ENCODE measurements around the gene CWH43.

CWH43 gene

GRCh38 chr4:48958582-48958981 lies 27.5 kb upstream of the CWH43 start:
- no peak for DNase-seq (ENCODE audit: low read depth)
- TF ChIP-seq CTCF (conservative IDR thresholded peaks at IDR 0.05; ENCODE audit: control insufficient read depth, insufficient read depth, low read depth, low read length): no peak
- H3K4me3 ChIP-seq (ENCODE audit: control insufficient read depth, low read depth, low read length): no peak overlapping the region

GRCh38 chr4:48960988-48961635 lies 25.0 kb upstream of the CWH43 start:
- no peak for TF ChIP-seq CTCF (conservative IDR thresholded peaks at IDR 0.05; ENCODE audit: control insufficient read depth, insufficient read depth, low read depth, low read length)
- no peak for DNase-seq (ENCODE audit: low read depth)
- H3K4me3 ChIP-seq (ENCODE audit: control insufficient read depth, low read depth, low read length): no peak overlapping the region

- no peak for TF ChIP-seq CTCF (conservative IDR thresholded peaks at IDR 0.05; ENCODE audit: control insufficient read depth, insufficient read depth, low read depth, low read length)
- DNase-seq (ENCODE audit: low read depth): no peak
- no peak overlapping the region for H3K4me3 ChIP-seq (ENCODE audit: control insufficient read depth, low read depth, low read length)
Observed at GRCh38 chr4:48962636-48963035, 23.4 kb upstream of the CWH43 start.

GRCh38 chr4:48963042-48963679 lies 22.9 kb upstream of the CWH43 start:
- no peak overlapping the region for H3K4me3 ChIP-seq (ENCODE audit: control insufficient read depth, low read depth, low read length)
- peak; percentile 100 for TF ChIP-seq CTCF (conservative IDR thresholded peaks at IDR 0.05; ENCODE audit: control insufficient read depth, insufficient read depth, low read depth, low read length)
- peak; percentile 90 for DNase-seq (ENCODE audit: low read depth)

GRCh38 chr4:48967101-48967500 lies 19.0 kb upstream of the CWH43 start:
- H3K4me3 ChIP-seq (ENCODE audit: control insufficient read depth, low read depth, low read length): no peak overlapping the region
- DNase-seq (ENCODE audit: low read depth): no peak
- no peak for TF ChIP-seq CTCF (conservative IDR thresholded peaks at IDR 0.05; ENCODE audit: control insufficient read depth, insufficient read depth, low read depth, low read length)

GRCh38 chr4:48967631-48968030 lies 18.4 kb upstream of the CWH43 start:
- no peak for TF ChIP-seq CTCF (conservative IDR thresholded peaks at IDR 0.05; ENCODE audit: control insufficient read depth, insufficient read depth, low read depth, low read length)

More at GRCh38 chr4:48967631-48968030, 18.4 kb upstream of the CWH43 start:
- H3K4me3 ChIP-seq (ENCODE audit: control insufficient read depth, low read depth, low read length): no peak overlapping the region
- DNase-seq (ENCODE audit: low read depth): peak; percentile 26
